HG03575 (cell line): ENCODE measurements around the gene S100A16.

Source experiments
- ATAC-seq: cut with Tn5 transposase; IDR thresholded peaks from one replicate; pipeline ENCODE4 v1.9.1; 2021; ENCODE audit not compliant: unreplicated experiment, insufficient number of reproducible peaks, low FRiP score; ENCODE audit errors: extremely low read depth

Gene S100A16

DNA sequence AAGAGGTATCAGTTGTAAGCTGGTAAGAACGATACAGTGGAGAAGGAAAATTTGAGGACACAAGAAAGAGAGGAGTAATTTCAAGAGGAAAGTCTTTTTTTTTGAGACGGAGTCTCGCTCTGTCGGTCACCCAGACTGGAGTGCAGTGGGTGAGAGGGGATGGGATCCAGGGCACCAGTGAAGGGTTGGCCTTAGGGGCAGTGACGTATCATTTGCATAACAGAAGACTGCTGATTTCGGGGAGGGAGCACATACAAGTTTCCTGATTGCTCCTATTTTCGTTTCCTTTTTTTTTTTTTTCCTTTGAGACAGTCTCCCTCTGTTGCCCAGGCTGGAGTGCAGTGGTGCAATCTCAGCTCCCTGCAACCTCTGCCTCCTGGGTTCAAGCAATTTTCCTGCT lies 10.2 kb upstream of the S100A16 start:
- no peak for ATAC-seq

DNA sequence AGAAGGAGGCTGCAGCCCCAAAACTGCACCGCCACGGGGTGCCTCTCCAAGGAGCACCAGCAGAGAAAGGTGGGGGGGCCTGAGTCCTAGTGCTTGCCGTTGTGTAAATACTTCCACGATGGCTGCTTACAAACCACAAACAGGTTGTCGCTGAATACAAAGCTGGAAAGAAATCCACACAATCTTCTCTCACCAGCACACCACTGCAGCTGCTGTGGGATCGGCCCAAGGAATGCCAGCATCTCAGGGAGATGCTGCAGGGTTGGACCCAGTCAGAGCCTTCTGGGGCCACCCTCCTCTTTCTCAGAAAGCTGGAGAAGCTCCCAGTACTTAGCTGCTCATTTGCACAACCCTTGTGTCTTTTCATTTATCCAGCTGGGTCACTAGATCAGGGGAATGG lies 6.2 kb upstream of the S100A16 start:
- ATAC-seq, result no peak

DNA sequence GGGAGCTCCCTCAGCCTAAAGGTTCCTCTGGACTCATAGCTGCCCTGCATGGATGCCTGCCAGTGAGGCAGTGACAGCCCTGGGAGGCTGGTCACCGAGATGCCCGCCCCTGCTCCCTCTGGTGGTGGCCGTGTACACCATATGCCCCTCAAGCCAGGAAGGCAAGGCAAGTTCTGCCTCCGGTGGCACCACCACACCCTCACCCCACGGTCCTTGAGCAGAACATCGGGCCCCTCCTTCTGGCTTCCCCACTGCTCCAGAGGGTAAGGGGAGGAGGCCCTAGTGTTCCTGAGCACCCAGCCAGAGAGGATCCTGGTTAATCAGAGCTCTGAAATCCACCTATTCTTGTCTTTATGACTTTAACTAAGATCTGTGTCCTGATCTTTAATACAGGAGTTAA lies 4.7 kb upstream of the S100A16 start:
- no peak for ATAC-seq

DNA sequence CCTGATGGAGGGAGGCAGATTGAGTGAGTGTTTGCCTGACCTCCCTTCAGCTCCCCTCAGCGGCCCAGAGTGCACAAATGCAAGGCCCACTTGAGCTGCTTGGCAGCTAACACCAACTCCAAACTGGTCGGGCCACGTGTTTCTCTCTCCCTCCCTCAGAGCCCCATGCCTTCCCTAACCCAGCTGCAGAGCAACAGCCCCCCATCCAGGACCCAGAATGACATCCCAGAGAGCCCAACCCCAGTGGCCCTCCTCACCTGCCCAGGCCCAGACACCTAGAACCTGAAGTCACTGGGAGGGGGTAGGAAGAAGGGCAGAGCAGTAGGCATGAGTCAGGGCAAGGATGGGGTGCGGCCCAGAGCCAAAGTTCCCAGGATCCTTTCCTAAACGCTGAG lies 4.0 kb upstream of the S100A16 start:
- ATAC-seq, result no peak

DNA sequence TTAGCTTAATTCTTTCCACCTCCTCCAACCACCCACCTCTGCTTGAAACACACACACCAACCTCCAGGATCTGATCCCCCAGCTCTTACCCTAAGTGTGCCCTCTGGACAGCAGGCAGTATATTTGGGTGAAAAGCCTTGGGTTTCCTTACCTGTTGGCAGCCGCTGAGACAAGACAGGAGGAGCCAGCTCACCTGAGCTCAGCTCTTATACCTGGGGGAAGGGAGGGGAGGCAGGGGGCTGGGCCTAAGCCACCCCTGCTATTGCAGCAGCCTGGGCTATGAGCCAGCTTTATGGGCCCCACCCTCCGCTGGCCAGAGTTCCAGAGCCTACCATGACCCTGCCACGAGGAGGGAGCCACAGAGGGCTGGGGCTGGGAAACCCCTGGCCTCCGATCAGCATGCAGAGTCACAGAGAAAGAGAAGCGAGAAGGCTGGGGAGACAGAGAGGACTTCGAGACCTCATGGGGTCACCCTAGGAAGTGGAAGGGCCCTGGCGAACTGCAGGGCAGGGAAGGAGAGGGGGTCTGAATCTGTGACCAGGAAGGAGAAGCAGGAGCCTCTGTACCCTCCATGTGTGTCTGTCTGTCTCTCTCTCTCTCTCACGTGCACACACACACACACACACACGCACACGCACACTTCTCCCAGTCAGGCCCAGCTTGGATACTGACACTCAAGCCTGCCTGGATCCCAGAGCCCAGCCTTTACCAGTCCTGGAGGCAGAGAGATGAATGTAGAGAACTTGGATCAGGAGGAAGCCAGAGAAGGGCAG lies 3.4 kb upstream of the S100A16 start, which contains the start of gene S100A14:
S100A14 (minus strand) TSS at position 182 of the 773 bp plus-strand sequence. CDS start 467 bp downstream, outside the sequence.
- no peak for ATAC-seq

DNA sequence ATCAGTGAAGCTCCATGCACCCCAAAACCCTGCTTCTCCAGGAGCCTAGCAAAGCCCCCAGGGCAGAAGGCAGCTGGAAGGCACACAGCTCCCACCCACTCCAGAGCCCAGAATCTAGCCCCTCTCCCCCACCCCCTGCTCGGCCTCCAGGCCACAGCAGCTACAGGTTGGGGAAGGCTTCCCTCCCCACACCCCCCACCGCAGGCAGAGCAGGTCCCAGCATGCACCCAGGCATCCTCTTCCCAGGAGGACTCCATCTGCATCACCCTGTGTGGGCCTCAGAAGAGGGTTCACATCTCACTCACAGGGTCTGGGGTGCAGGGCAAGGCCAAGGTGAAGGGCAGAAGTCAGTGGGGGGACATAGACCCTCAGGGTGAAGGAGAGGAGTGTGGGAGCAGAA lies 2.5 kb upstream of the S100A16 start:
- ATAC-seq, result no peak

DNA sequence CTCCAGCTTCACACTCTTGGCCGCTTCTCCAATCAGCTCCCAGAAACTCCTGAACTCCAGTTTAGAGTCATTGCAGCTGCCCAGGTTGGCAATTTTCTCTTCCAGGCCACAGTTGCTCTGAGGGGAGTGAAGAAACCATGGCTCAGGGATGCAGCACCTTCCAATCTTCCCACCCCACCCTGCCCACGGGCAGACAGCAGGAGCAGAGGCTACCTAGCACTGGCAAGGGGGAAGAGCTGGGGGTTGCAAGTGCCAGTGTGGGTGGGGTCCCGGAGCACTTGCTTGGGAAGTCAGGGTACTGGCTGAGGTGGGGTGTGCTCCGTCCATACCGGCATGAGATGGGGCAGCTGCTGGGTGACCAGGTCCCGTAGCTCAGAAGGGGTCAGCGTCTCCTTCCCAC lies 2.0 kb upstream of the S100A16 start:
- ATAC-seq, result no peak

DNA sequence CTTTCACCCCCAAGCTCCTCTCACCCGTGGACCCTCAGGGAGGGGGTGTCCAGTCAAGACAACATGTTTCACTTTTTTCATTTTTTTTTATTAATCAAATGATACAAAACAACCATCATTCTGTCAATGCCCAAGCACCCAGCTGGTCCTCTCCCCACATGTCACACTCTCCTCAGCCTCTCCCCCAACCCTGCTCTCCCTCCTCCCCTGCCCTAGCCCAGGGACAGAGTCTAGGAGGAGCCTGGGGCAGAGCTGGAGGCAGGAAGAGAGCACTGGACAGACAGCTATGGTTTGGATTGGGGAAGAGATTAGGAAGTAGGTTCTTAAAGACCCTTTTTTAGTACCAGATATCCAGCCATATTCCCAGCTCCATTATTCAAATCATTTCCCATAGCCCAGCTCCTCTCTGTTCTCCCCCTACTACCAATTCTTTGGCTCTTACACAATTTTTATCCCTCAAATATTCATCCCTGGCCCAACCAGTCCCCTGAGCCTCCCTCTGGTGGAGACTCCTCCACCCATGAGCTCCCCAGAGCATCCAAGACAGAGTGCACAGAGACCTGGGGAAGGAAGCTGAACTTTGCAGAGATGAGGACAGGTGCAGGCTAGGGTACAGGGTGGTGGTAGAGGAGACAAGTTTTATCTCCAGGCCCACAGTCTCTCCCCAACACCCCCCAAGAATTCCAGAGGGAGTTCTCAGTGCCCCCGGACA lies 1.4 kb upstream of the S100A16 start:
- ATAC-seq, result no peak

DNA sequence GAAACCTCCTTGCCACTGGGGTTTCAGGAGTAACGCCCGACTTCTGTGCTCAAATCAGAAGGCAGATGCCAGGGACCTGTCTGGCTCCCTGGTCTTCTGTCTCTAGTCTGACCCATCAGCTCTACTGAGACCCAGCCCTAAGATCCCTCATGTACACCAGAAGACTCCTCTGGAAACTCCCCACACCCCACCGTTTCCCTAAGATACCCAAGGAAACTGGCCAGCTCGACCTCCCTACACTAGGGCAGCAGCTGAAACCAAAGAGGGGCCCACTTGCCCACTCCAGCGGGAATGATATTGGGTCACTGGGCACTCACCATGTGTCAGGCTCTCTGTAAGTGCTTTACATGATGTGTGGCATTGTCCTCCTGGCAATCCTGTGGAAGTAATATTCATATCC lies 469 bp upstream of the S100A16 start:
- ATAC-seq, result no peak

DNA sequence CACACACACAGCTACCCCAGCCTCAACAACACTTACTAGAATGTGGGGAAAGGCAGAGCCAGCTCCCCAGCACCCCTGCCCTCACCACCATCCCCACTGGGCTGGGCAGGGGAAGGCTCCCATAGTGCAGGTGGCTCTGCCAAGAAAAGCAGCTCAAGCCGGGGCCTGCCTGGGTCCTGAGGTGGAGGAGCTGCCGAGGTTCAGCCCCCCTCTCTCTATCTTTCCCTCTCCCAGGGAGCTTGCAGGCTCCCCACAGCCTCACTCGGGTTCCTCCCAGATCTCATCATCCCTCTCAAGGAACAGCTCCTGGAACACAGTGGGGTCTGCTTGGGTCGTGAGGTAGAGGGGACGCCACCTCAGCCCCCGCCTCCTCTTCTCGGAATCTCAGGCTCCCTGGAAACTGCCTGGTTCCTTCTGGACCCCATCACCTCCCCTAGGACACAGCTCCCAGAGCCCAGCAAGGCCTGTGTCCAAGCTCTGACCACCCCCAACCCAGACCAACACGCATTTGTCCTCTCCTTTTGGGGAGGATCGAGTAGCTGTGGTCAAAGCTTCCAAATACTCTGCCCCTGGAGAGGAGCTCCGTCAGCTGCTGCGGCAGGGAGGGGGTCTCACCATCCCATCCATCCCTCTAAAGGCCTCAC lies 704 bp downstream of the S100A16 start:
- no peak for ATAC-seq

DNA sequence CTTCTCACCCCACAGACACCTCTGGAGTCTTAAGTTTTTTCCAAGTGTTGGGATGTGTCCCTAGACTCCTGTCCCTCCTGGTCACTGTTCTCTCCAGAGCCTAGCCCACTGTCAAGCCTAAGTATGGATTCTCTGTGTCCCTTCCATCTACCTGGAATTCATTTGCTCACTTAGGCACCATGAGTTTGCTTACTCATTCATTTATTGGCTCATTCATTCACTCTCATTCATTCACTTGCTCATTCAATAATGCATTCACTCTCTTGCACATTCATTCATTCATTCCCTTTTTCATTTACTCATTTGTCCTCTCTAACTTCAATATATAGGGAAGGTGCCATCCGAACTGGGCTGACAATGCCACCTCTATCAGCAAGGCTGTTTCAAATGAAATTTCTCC lies 1.6 kb downstream of the S100A16 start:
- no peak for ATAC-seq

DNA sequence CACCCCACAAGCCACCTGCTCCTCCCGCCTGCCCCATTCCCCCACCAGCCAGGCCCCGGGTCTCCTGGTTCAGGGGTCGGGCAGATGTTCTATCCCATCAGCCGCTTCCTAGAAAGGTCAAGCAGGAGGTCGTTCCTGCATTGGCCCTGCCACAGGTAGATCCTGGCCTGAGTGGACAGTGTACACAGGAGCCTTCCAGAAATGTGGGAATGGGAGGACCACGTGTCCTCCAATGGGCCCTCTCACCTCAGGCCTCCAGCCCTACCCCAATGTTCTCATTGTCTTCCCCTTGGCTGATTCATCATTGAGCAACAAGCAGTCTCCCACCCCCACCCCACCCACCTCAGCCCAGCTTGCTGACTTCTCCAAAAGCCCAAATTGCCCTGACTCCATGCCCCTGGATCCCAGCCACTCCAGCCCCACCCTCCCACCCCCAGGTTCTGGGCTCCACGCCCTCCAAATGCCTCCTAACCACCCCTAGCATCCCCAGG lies 2.1 kb downstream of the S100A16 start:
- no peak for ATAC-seq

DNA sequence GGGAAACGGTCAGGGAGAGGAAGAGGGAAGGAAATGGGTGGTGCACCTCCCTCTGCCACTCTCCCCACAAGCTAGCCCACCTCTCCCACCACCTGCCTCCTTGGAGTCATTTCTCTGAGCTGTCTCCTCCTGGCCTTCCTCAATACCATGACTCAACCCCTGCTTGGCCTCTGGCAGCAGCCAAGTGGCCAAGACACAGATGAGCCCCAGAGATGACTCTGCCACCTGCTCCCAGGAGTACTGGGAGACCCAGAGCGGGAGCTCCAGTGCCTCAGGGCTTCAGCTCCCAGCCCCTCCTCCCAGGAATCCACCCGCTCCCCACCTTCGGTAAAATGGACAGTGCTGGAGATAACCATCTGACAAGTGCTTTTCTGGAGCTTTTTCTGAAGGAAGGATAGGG lies 2.6 kb downstream of the S100A16 start:
- ATAC-seq, result no peak

DNA sequence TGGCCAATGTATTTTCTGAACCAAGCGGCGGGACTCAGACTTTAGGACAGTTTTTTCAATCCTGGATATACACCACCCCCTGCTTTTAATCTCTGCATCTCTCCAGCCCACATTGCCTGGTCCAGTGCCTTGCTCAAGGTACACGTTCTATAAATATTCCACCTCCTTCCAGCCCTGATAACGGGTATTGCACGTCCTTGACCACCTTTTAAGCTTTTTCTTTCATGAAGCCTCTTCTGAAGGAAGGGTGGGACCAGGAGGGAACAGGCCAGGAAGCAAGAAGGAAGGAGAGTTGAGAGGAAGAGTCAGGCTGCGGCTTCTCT lies 3.4 kb downstream of the S100A16 start:
- no peak for ATAC-seq

DNA sequence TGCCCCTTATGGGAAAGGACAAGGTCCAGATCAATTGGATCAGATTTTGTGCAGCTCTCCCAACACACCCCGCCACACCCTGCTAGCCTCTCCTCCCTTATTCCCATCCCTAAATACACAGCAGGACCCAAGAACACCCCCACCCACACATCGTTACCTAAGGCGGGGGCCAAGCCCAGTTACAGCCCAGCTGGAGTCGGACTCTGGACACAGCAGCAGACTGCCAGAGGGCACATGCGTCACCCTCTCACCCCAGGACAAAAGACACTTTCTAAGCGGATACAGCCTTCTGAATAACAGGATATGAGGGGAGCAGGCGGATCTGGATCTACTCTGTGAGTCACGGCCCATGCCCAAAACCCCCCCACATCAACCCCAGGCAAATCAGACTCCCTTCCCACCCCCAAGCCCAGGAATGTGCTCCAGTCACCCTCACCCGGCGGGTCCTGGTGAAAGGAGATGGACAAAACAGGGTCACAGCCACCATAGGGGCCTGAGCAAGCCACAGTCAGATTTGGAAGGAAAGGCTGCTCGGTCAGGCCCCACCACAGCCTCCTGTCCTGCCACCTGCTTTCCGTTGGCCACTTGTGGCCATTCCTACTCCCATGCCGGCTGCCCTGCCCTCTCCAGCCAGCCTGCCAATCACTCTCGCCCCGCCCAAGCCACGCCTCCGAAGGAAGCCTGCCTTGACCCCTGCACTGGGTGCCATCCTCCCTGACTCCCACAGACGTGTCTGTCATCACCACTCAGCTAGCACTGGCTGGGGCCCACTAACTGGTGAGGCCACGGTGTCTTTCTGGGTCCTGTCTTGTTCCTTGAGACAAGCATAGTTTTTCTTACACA lies 4.0 kb downstream of the S100A16 start:
- no peak for ATAC-seq

DNA sequence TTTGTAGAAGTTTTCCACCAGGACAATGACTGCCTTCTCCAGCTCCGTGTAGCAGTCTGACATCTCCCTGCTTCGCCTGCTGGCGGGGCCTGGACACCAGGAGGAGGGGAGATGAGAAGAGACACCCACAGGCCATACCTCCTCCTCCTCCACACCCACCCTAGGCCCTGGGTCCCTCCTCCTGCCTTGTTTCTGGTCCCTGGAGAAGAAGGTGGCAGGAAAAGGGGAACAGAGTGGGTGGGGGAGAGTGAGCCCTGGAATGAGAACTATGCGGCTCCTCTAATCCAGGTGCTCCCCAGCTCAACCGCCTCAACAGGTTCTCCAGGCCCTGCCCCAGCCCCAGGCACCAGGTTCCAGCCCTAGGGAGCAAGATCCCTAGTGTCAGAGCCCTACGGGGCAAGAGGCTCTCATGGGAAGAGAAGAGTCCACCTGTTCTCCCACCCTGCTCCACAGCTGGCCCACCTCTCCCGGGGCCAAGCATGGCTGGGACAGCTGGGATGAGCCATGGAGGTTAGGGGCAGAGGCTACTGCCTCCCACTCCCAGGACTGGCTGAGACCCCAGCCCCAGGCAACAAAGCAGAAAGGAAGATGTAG lies 4.8 kb downstream of the S100A16 start:
- no peak for ATAC-seq

DNA sequence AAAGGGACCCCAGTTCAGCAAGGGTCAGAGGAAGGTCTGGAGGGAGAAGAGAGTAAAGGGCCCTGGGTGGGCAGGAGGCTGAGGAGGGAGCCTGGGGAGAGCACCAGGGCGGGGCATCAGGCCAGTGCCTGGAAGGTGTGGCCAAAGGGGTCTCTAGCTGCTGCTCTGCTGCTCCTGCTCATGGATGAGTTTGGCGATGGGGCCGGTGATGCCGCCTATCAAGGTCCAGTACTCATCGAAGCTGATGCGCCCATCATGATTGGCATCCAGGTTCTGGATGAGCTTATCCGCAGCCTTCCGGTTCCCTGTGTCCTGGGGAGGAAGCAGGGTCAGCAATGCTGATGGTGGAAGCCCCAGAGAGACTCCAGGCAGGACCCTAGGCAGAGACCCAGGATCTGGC lies 5.6 kb downstream of the S100A16 start:
- no peak for ATAC-seq

DNA sequence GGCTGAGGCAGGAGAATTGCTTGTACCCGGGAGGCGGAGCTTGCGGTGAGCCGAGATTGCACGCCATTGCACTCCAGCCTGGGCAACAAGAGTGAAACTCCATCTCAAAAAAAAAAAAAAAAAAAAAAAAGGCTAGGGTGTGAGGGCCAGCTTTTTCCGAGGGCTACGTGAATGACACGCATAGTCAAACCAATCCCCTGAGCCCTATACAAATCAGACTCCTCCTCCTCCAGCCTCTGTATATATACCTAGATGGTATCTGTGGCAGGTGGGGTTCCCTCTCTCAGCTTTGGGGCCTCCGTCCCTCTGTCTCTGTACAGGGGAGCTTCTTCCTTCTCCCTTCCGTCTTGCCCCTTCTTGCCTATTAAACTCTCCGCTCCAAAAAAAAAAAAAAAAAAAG lies 6.7 kb downstream of the S100A16 start:
- ATAC-seq, result no peak

DNA sequence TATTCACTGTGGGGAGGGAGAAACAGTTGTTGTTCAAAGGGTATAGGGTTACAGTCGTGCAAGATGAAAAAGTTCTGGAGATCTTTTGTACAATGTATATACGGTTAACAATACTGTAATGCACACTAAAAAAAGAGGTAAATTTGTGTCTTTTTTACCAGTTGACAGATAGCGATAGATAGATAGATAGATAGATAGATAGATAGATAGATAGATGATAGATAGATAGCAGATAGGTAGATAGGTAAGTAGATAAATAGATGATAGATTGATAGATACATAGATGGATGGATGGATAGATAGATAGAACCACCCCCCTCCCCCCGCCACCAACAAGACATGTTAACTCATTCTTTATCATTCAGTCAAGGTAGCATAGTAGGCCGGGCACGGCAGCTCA lies 10.2 kb downstream of the S100A16 start:
- no peak for ATAC-seq
